ENCODE measurements around the gene ATG4C.

- TF ChIP-seq CTCF (IDR thresholded peaks at IDR 0.05) = no peak
- TF ChIP-seq EZH2 (IDR thresholded peaks at IDR 0.05) = no peak
- TF ChIP-seq EZH2phosphoT487 (IDR thresholded peaks at IDR 0.05) = no peak
Observed at GRCh38 chr1:62796221-62796620, 12.3 kb downstream of the ATG4C start.

Data from neural progenitor cell (in vitro differentiated cells).